NT2/D1 (cell line): Measurements from ENCODE around the gene ACSS3.
A peak's percentile ranks its signal among the peaks of the same experiment; 100 is the strongest.
"Not testable (repeated sequence)": the region's sequence is repeated elsewhere in the genome, so short reads cannot be mapped to it uniquely, and the experiment has no call there.

Experiments used
- DNase-seq: peaks from one replicate; pipeline ENCODE4 v3.0.0-alpha.2; 2011; ENCODE audit warnings: low read depth, low spot score
- H3K27me3 ChIP-seq: 2 replicates; pipeline ENCODE4 v1.6.0; 2011; ENCODE audit warnings: mild to moderate bottlenecking; ENCODE audit not compliant: insufficient read length, insufficient read depth
- H3K36me3 ChIP-seq: 2 replicates; pipeline ENCODE4 v1.6.1; 2011; ENCODE audit warnings: mild to moderate bottlenecking, low read length, mixed read lengths; ENCODE audit not compliant: insufficient read depth, insufficient read length
- H3K4me1 ChIP-seq: 2 replicates; pipeline ENCODE4 v1.5.1; 2011; ENCODE audit not compliant: insufficient read depth, insufficient read length
- H3K4me3 ChIP-seq: 2 replicates; pipeline ENCODE4 v1.5.1; 2011; ENCODE audit warnings: low read depth; ENCODE audit not compliant: insufficient read length
- H3K9ac ChIP-seq: 2 replicates; pipeline ENCODE4 v1.6.0; 2011; ENCODE audit warnings: low read depth; ENCODE audit not compliant: insufficient read length
- H3K9me3 ChIP-seq: 2 replicates; pipeline ENCODE4 v1.5.1; 2011; ENCODE audit warnings: mild to moderate bottlenecking, low read length; ENCODE audit not compliant: insufficient read depth
- SUZ12 ChIP-seq: IDR thresholded peaks from 2 replicates; pipeline ENCODE4 v1.6.1; 2011; ENCODE audit not compliant: insufficient read length, insufficient read depth; ENCODE audit errors: extremely low read depth
- YY1 ChIP-seq: IDR thresholded peaks from 2 replicates; pipeline ENCODE4 v1.6.1; 2011; ENCODE audit not compliant: insufficient read length, insufficient read depth
- ZNF274 ChIP-seq: IDR thresholded peaks from 2 replicates; pipeline ENCODE4 v1.6.1; 2011; ENCODE audit warnings: mild to moderate bottlenecking, low read depth, low read length

The ACSS3 gene

DNA sequence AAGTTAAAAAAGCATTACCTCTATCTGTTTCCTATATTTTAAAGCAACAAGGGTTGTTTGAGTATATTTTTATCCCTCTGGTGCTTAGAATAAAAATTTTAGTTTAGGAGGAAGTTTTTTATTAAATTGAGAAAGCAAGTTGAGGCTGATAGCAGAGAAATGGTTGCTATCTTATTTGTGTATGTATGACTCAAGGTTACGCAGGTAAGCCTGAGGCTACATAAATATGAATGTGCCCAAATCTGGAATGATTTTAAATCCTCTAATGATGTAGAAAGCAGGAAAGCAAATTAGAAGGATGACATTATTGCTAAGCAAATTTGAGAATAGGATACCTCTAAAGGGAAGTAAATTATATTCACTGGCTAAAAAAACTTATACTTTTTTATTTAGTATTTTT, 109.8 kb downstream of the ACSS3 start:
- H3K4me1 ChIP-seq, result no peaks in the 10 kb centered on the region
- TF ChIP-seq YY1 (no peak), ZNF274 (no peak), SUZ12 (no peak)
- no peaks in the 10 kb centered on the region for H3K36me3 ChIP-seq
- no peaks in the 10 kb centered on the region for H3K27me3 ChIP-seq
- no peak overlapping the region for H3K9ac ChIP-seq
- H3K4me3 ChIP-seq, result no peak overlapping the region
- DNase-seq, result no peak
- no peaks in the 10 kb centered on the region for H3K9me3 ChIP-seq

DNA sequence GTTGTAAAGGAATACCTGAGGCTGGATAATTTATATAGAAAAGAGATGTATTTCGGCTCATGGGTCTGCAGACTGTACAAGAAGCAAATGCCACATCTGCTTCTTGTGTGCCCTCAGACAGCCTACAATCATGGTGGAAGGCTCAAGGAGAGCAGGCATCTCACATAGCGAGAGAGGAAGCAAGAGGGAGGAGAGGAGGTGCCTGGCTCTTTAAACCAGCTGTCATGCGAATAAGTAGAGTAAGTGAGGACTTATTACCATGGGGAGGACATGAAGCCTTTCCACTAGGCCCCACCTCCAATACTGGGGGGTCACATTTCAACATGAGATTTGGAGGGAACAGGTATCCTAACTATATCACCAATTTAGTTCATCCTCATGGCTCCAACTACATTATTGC, 118.7 kb downstream of the ACSS3 start:
- Histone ChIP-seq H3K4me1 (no peaks in the 10 kb centered on the region), H3K4me3 (no peak overlapping the region), H3K9ac (no peak overlapping the region), H3K27me3 (no peaks in the 10 kb centered on the region), H3K9me3 (no peaks in the 10 kb centered on the region), H3K36me3 (no peaks in the 10 kb centered on the region)
- DNase-seq, result no peak
- no peak for TF ChIP-seq SUZ12
- no peak for TF ChIP-seq YY1
- TF ChIP-seq ZNF274, result no peak

DNA sequence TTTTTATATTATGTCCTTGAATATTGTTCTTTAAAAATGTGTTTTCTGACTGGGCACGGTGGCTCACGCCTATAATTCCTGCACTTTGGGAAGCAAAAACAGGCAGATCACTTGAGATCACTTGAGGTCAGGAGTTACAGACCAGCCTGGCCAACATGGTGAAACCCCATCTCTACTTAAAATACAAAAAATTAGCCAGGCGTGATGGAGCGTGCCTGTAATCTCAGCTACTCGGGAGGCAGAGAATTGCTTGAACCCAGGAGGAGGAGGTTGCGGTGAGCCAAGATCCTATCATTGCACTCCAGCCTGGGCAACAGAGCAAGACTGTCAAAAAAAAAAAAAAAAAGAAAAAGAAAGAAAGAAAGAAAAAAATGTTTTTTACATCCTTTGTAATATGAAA, 122.7 kb downstream of the ACSS3 start:
- DNase-seq, H3K9ac ChIP-seq, H3K9me3 ChIP-seq, H3K4me3 ChIP-seq, H3K27me3 ChIP-seq, H3K36me3 ChIP-seq, H3K4me1 ChIP-seq: not testable (repeated sequence)

DNA sequence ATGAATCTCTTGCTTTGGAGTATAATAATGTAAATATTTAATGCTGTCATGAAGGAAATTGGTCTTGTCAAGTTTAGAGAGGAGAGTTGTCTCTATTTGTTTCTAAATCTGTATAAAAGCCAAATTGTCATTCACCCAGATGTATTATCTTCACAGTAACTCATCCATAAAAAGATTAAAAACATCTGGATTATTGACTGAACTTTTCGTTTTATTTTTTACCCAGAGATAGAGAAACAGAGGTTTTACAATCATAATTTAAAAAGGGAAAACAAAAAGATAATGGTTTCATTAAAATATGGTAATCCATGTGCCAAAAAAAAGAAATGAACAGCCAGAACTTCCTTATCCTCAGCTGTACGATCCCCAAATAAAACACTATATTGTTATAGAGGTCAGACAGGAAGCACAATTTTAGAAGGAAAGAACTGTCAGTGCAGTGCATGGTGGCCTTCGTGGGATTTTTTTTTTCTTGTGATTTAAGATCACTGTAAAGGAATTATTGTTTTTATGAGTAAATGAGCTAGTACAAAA, 125.9 kb downstream of the ACSS3 start:
- no peaks in the 10 kb centered on the region for H3K36me3 ChIP-seq
- no peaks in the 10 kb centered on the region for H3K4me1 ChIP-seq
- no peak overlapping the region for H3K4me3 ChIP-seq
- no peak for DNase-seq
- no peak overlapping the region for H3K9ac ChIP-seq
- no peaks in the 10 kb centered on the region for H3K9me3 ChIP-seq
- H3K27me3 ChIP-seq, result no peaks in the 10 kb centered on the region
- no peak for TF ChIP-seq ZNF274

DNA sequence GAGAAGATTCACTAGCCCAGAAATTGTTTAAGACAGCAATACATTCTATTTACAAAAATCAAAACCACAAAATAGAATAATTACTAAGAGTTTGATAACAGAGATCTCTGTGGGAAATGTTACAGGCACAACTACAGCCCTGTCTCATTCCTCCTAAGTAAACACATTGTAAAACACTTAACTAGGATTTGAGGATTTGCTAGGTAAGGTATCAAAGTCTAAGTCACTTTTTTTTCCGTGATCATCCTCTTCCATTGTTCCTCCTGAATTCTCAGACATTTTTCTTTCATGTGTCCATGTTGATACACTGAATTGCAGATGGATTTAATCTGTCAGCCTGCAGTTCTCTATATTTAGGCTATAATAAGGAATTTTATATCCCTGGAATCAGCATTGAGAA, 127.5 kb downstream of the ACSS3 start:
- Histone ChIP-seq H3K36me3 (no peaks in the 10 kb centered on the region), H3K9ac (no peak overlapping the region), H3K27me3 (no peaks in the 10 kb centered on the region), H3K4me3 (no peak overlapping the region), H3K9me3 (no peaks in the 10 kb centered on the region), H3K4me1 (no peaks in the 10 kb centered on the region)
- TF ChIP-seq ZNF274 (no peak), YY1 (no peak), SUZ12 (no peak)
- no peak for DNase-seq

DNA sequence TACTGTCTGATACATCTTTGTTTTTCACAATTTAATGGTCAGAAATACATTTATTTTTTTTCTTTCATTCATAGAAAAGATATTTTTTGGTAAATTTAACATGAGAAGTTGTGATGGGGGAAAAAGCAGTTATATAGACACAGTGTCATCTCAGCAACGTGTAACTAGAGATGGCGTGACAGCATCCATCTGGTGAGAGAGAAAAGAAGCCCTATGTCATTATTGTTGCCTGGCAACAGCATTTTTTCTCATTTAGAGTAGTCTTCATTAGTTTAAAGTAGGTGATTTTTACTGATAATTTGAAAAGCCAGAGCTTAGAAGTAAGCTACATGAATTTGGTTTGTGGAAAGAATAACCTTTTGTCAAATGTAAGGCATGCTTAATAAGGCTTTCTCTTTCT, 128.6 kb downstream of the ACSS3 start:
- Histone ChIP-seq H3K4me3 (no peak overlapping the region), H3K9ac (no peak overlapping the region), H3K9me3 (no peaks in the 10 kb centered on the region), H3K4me1 (no peaks in the 10 kb centered on the region), H3K36me3 (no peaks in the 10 kb centered on the region), H3K27me3 (no peaks in the 10 kb centered on the region)
- DNase-seq, result no peak
- no peak for TF ChIP-seq ZNF274
- no peak for TF ChIP-seq YY1
- TF ChIP-seq SUZ12, result no peak

DNA sequence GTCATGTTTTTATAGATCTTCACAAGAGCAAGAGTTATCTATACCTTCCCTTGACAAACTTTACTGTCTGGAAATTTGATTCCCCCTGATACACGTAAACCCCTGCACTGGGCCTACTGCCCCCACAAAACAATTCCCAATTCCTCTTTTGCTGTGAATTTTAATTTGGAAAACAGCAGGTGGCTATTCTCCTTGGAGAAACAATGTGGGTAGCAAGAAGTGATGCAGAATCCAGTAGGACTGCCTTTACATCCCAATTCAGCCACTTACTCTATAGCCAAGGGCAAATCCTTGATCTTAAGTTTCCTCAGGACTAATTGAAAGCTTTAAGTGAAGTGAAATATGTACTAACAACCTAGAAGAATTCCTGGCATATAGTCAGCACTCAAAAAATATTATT, 129.3 kb downstream of the ACSS3 start:
- H3K4me3 ChIP-seq, result no peak overlapping the region
- TF ChIP-seq SUZ12 (no peak), YY1 (no peak), ZNF274 (no peak)

DNA sequence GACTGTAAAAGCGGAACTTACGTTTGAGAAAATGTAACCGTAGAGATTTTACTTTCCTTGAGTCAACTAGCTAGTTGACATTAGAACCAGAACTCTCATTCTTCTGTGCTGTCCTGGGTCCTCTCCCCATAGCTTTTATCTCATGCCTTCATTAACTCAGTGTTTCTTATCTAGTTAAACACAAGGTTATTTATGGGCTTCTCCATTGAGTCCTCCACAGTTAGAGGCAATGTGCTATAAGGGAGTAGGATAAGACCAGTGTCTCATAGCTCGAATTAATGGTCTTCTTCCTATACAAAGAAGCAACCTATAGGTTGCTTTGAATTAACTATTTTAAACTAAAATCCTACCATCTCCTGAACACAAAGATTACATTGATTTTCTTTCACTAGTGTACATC, 129.8 kb downstream of the ACSS3 start:
- Histone ChIP-seq H3K4me1 (no peaks in the 10 kb centered on the region), H3K4me3 (no peak overlapping the region), H3K27me3 (no peaks in the 10 kb centered on the region), H3K9me3 (no peaks in the 10 kb centered on the region), H3K9ac (no peak overlapping the region), H3K36me3 (no peaks in the 10 kb centered on the region)
- no peak for TF ChIP-seq ZNF274
- no peak for TF ChIP-seq SUZ12
- TF ChIP-seq YY1, result no peak
- DNase-seq, result no peak

More for the DNA sequence above, 129.3 kb downstream of the ACSS3 start:
- Histone ChIP-seq H3K9ac (no peak overlapping the region), H3K36me3 (no peaks in the 10 kb centered on the region), H3K9me3 (no peaks in the 10 kb centered on the region), H3K4me1 (no peaks in the 10 kb centered on the region), H3K27me3 (no peaks in the 10 kb centered on the region)
- DNase-seq, result peak; percentile 9
